H9 (cell line): ENCODE results near the gene STX16. TPM values are rescaled to one million over a fixed set of nuclear protein-coding genes. Genes with fewer than 3 reads are reported as not detected.

Source experiments
- DNase-seq: peaks from one replicate; pipeline ENCODE4 v3.0.0-alpha.2; 2017
- H2AFZ ChIP-seq: one replicate; pipeline ENCODE4 v1.6.1; 2013; ENCODE audit warnings: mild to moderate bottlenecking, low read length, control low read depth, moderate library complexity
- H2AK5ac ChIP-seq: 2 replicates; pipeline ENCODE4 v1.6.1; 2013; ENCODE audit warnings: low read length, control low read depth, mixed read lengths; ENCODE audit not compliant: insufficient read length
- H2BK120ac ChIP-seq: one replicate; pipeline ENCODE4 v1.6.1; 2013; ENCODE audit warnings: low read depth, mild to moderate bottlenecking, low read length, control low read depth, inconsistent platforms; ENCODE audit not compliant: poor library complexity, severe bottlenecking
- H2BK12ac ChIP-seq: 2 replicates; pipeline ENCODE4 v1.6.1; 2013; ENCODE audit warnings: low read length, control low read depth, mixed read lengths, low read depth; ENCODE audit not compliant: insufficient read length
- H2BK15ac ChIP-seq: 2 replicates; pipeline ENCODE4 v1.6.1; 2013; ENCODE audit warnings: low read depth, low read length, control low read depth
- H2BK20ac ChIP-seq: one replicate; pipeline ENCODE4 v1.6.1; 2013; ENCODE audit warnings: low read depth, mild to moderate bottlenecking, low read length, control low read depth, inconsistent platforms; ENCODE audit not compliant: poor library complexity, severe bottlenecking
- H2BK5ac ChIP-seq: 2 replicates; pipeline ENCODE4 v1.6.1; 2013; ENCODE audit warnings: low read length, control low read depth, mixed read lengths; ENCODE audit not compliant: insufficient read length
- H3K14ac ChIP-seq: 2 replicates; pipeline ENCODE4 v1.6.1; 2013; ENCODE audit warnings: low read length, control low read depth; ENCODE audit not compliant: insufficient read depth
- H3K18ac ChIP-seq: 2 replicates; pipeline ENCODE4 v1.6.1; 2013; ENCODE audit warnings: low read depth, mild to moderate bottlenecking, mixed read lengths, low read length, control low read depth; ENCODE audit not compliant: insufficient read length
- H3K23ac ChIP-seq: 2 replicates; pipeline ENCODE4 v1.6.1; 2013; ENCODE audit warnings: low read length, control low read depth, mixed read lengths, low read depth; ENCODE audit not compliant: insufficient read length
- H3K23me2 ChIP-seq: 2 replicates; pipeline ENCODE4 v1.6.1; 2013; ENCODE audit warnings: low read depth, mild to moderate bottlenecking, mixed read lengths, low read length, control low read depth; ENCODE audit not compliant: insufficient read length, poor library complexity, severe bottlenecking
- H3K27ac ChIP-seq: 2 replicates; pipeline ENCODE4 v1.5.1; 2013; ENCODE audit warnings: low read length, control low read depth, mixed read lengths, low read depth; ENCODE audit not compliant: insufficient read length
- H3K27me3 ChIP-seq: 2 replicates; pipeline ENCODE4 v1.6.1; 2013; ENCODE audit warnings: low read length, control low read depth, inconsistent platforms; ENCODE audit not compliant: insufficient read depth
- H3K4ac ChIP-seq: 2 replicates; pipeline ENCODE4 v1.6.1; 2013; ENCODE audit warnings: low read depth, mild to moderate bottlenecking, control low read depth, inconsistent platforms, low read length, moderate library complexity
- H3K4me1 ChIP-seq: 2 replicates; pipeline ENCODE4 v1.6.1; 2013; ENCODE audit warnings: low read length, control low read depth, inconsistent platforms; ENCODE audit not compliant: insufficient read depth
- H3K4me2 ChIP-seq: 2 replicates; pipeline ENCODE4 v1.6.1; 2013; ENCODE audit warnings: low read length, control low read depth, mixed read lengths; ENCODE audit not compliant: insufficient read length, insufficient read depth
- H3K56ac ChIP-seq: 2 replicates; pipeline ENCODE4 v1.6.1; 2013; ENCODE audit warnings: low read depth, mild to moderate bottlenecking, mixed read lengths, low read length, control low read depth; ENCODE audit not compliant: insufficient read length
- H3K79me1 ChIP-seq: 2 replicates; pipeline ENCODE4 v1.6.1; 2013; ENCODE audit warnings: low read depth, mild to moderate bottlenecking, moderate library complexity, low read length, control low read depth, inconsistent platforms; ENCODE audit not compliant: insufficient read depth, poor library complexity, severe bottlenecking
- H3K79me2 ChIP-seq: 2 replicates; pipeline ENCODE4 v1.6.1; 2013; ENCODE audit warnings: low read length, control low read depth, inconsistent platforms; ENCODE audit not compliant: insufficient read depth
- H3K9ac ChIP-seq: 2 replicates; pipeline ENCODE4 v1.6.1; 2013; ENCODE audit warnings: low read length, control low read depth, mixed read lengths; ENCODE audit not compliant: insufficient read length; ENCODE audit errors: extremely low read depth
- H3K9me3 ChIP-seq: one replicate; pipeline ENCODE4 v1.6.1; 2013; ENCODE audit warnings: low read depth, low read length, inconsistent platforms; ENCODE audit not compliant: control insufficient read depth
- H3T11ph ChIP-seq: one replicate; pipeline ENCODE4 v1.6.1; 2013; ENCODE audit warnings: mild to moderate bottlenecking, low read length, control low read depth, inconsistent platforms
- H4K20me1 ChIP-seq: one replicate; pipeline ENCODE4 v1.6.1; 2013; ENCODE audit not compliant: control insufficient read depth, insufficient read length, insufficient read depth
- H4K5ac ChIP-seq: 2 replicates; pipeline ENCODE4 v1.6.1; 2013; ENCODE audit warnings: low read depth, mild to moderate bottlenecking, mixed read lengths, low read length, control low read depth; ENCODE audit not compliant: insufficient read length
- H4K8ac ChIP-seq: replicated peaks from 2 replicates; pipeline ENCODE4 v1.6.1; 2013; ENCODE audit warnings: low read length, control low read depth, mixed read lengths, low read depth; ENCODE audit not compliant: insufficient read length
- H4K91ac ChIP-seq: 2 replicates; pipeline ENCODE4 v1.6.1; 2013; ENCODE audit warnings: low read depth, mild to moderate bottlenecking, moderate library complexity, mixed read lengths, low read length, control low read depth; ENCODE audit not compliant: insufficient read length
- H3K27ac Mint-ChIP-seq, 3 experiments: 2 replicates in 2 of 3; 3 replicates in 1 of 3; pipeline ENCODE4 v1.8.0; 2020 to 2021; ENCODE audit warnings: mixed read lengths in 3 of 3, mild to moderate bottlenecking in 1 of 3, moderate library complexity in 1 of 3
- H3K27me3 Mint-ChIP-seq: 2 replicates; pipeline ENCODE4 v1.8.0; 2021; ENCODE audit warnings: low read depth, mild to moderate bottlenecking, moderate library complexity, mixed read lengths
- H3K36me3 Mint-ChIP-seq, 3 experiments: 2 replicates in 2 of 3; 3 replicates in 1 of 3; pipeline ENCODE4 v1.8.0; 2020 to 2021; ENCODE audit warnings: low read depth in 3 of 3, mixed read lengths in 3 of 3; ENCODE audit not compliant: insufficient read depth in 1 of 3
- H3K4me1 Mint-ChIP-seq, 2 experiments: 2 replicates each; pipeline ENCODE4 v1.8.0; 2020; ENCODE audit warnings: mixed read lengths in 2 of 2
- H3K4me3 Mint-ChIP-seq, 2 experiments: 2 replicates in 1 of 2; 3 replicates in 1 of 2; pipeline ENCODE4 v1.8.0; 2020 to 2021; ENCODE audit warnings: mild to moderate bottlenecking in 2 of 2, mixed read lengths in 2 of 2, moderate library complexity in 1 of 2
- H3K9me3 Mint-ChIP-seq, 2 experiments: 2 replicates in 1 of 2; 3 replicates in 1 of 2; pipeline ENCODE4 v1.8.0; 2020; ENCODE audit warnings: mild to moderate bottlenecking in 2 of 2, mixed read lengths in 2 of 2, moderate library complexity in 1 of 2
- CTCF ChIP-seq: fragments of 200-600 bp; sonication (generic); conservative IDR thresholded peaks from 3 replicates; pipeline ENCODE4 v1.8.0; 2021; ENCODE audit warnings: antibody characterized with exemption, mild to moderate bottlenecking
- WGBS: extraction: QIAGEN DNeasy Blood & Tissue Kit; methylation state at CpG from one replicate; pipeline ENCODE4 v1.1.7; 2013; ENCODE audit warnings: missing lambda C conversion rate, low lambda C conversion rate, mixed read lengths; ENCODE audit not compliant: insufficient read length; ENCODE audit errors: extremely low coverage; 5-methylcytosine and 5-hydroxymethylcytosine counted together
- total RNA-seq: library from RNA; stranded (reverse); gene quantifications from 2 replicates; pipeline ENCODE4 v1.2.1, GENCODE V29; 2021

The STX16 gene
- total RNA-seq, 1 experiment from 2014 or later = 87.8 TPM

DNA sequence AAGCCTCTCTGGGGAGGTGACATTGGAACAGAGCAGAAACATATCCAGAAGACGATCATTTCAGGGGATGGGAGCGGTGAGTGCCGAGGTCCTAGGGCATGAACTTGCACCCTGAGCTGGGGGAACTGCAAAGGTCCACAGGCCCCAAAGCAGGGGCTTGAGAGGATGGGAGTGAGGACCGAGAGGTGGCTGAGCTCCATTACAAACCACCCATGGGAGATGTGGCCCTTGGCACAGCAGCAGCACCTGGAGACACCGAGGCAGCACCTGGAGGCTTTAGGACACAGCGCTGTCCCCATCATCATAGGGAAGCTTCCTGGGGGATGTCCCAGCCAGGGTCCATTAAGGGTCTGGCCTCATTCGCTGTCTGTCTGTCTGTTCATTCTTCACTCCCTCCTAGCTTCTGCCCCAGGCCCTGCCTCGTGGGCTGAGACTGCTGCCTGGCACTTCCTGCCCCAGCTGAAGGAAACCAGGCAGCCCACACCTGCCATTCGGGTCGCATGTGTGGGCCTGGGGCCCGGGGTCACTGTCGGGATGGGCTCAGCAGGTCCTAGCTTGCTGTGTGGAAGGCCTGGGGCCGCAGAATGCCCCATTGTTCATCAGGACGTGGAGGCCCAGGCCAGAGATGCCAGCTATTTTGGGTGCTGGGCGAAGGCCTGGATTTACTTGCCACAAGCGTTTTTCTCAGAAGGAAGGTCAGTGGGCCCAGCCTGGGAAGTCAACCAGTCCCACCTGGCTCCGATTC lies 42.8 kb upstream of the STX16 start:
- no peak overlapping the region for H3K56ac ChIP-seq
- H3K27ac Mint-ChIP-seq = no peak overlapping the region; a peak in 1 of 7 replicates

More for the DNA sequence above, 42.8 kb upstream of the STX16 start:
- H2BK12ac ChIP-seq = no peak overlapping the region
- H3K9me3 Mint-ChIP-seq = peaks cover 0 to 2% of the 10 kb centered on the region in 2 experiments; a peak in 1 of 5 replicates
- H2BK120ac ChIP-seq = no peak overlapping the region
- no peak overlapping the region for H3K4me3 Mint-ChIP-seq
- H3K4me2 ChIP-seq = no peak overlapping the region
- no peak overlapping the region for H3K18ac ChIP-seq
- H3K9ac ChIP-seq = no peak overlapping the region
- no peak overlapping the region for H3K23ac ChIP-seq
- H3K4me1 ChIP-seq = no peaks in the 10 kb centered on the region
- H3K4ac ChIP-seq = no peak overlapping the region
- H4K20me1 ChIP-seq = no peaks in the 10 kb centered on the region
- H4K8ac ChIP-seq = no peak overlapping the region
- H3K23me2 ChIP-seq = no peaks in the 10 kb centered on the region
- no peaks in the 10 kb centered on the region for H3K27me3 ChIP-seq
- no peak overlapping the region for H2BK15ac ChIP-seq
- H4K5ac ChIP-seq = no peak overlapping the region
- H2BK20ac ChIP-seq = no peak overlapping the region
- H3K4me1 Mint-ChIP-seq = peaks cover 0 to 4% of the 10 kb centered on the region in 2 experiments; a peak in 3 of 4 replicates
- no peak for TF ChIP-seq CTCF
- H3T11ph ChIP-seq = no peak overlapping the region
- H2BK5ac ChIP-seq = no peak overlapping the region
- no peak overlapping the region for H3K27ac ChIP-seq
- no peaks in the 10 kb centered on the region for H3K79me2 ChIP-seq
- no peaks in the 10 kb centered on the region for H3K9me3 ChIP-seq
- H2AFZ ChIP-seq = no peak overlapping the region
- H3K36me3 Mint-ChIP-seq = no peaks in the 10 kb centered on the region; a peak in 1 of 7 replicates
- H3K27me3 Mint-ChIP-seq = peaks cover 5% of the 10 kb centered on the region
- H2AK5ac ChIP-seq = no peak overlapping the region
- WGBS = no CpG with 5 or more reads among the region's 17 CpGs
- H4K91ac ChIP-seq = no peak overlapping the region
- H3K14ac ChIP-seq = no peak overlapping the region
- no peaks in the 10 kb centered on the region for H3K79me1 ChIP-seq
- no peak for DNase-seq
